Liver (tissue), 9 donors: Measurements from ENCODE around the gene ZBTB38. TPM values are rescaled to one million over a fixed set of nuclear protein-coding genes. Genes with fewer than 3 reads are reported as not detected.

Experiments
- DNase-seq: peaks from one replicate; pipeline ENCODE4 v3.0.0-alpha.2; 2017; ENCODE audit warnings: low spot score
- H3K27ac ChIP-seq, 2 donors: one replicate each; pipeline ENCODE4 v1.7.0; 2013; ENCODE audit warnings: inconsistent platforms in 2 of 2, low read length in 2 of 2, control low read depth in 1 of 2, low read depth in 1 of 2, mild to moderate bottlenecking in 1 of 2
- H3K27me3 ChIP-seq, 4 donors: one replicate each; pipeline versions ENCODE4 v1.6.1 to v1.7.0; 2013; ENCODE audit warnings: low read length in 3 of 4, inconsistent platforms in 1 of 4, mild to moderate bottlenecking in 1 of 4, moderate library complexity in 1 of 4; ENCODE audit not compliant: control insufficient read depth in 4 of 4, insufficient read depth in 4 of 4
- H3K36me3 ChIP-seq, 4 donors: one replicate each; pipeline versions ENCODE4 v1.6.1 to v1.7.0; 2013; ENCODE audit warnings: low read length in 3 of 4, mild to moderate bottlenecking in 3 of 4, low read depth in 1 of 4, moderate library complexity in 1 of 4; ENCODE audit not compliant: control insufficient read depth in 4 of 4, insufficient read depth in 3 of 4
- H3K4me1 ChIP-seq, 4 donors: one replicate each; pipeline versions ENCODE4 v1.6.1 to v1.7.0; 2013; ENCODE audit warnings: low read length in 3 of 4, mild to moderate bottlenecking in 3 of 4, moderate library complexity in 1 of 4; ENCODE audit not compliant: control insufficient read depth in 4 of 4, insufficient read depth in 4 of 4
- H3K4me3 ChIP-seq, 3 donors: one replicate each; pipeline versions ENCODE4 v1.6.1 to v1.7.0; 2013; ENCODE audit warnings: low read length in 3 of 3, control low read depth in 1 of 3, low read depth in 1 of 3, mild to moderate bottlenecking in 1 of 3
- H3K9ac ChIP-seq, 2 donors: one replicate each; pipeline ENCODE4 v1.7.0; 2013; ENCODE audit warnings: low read length in 2 of 2, mild to moderate bottlenecking in 2 of 2, moderate library complexity in 2 of 2, control low read depth in 1 of 2, low read depth in 1 of 2
- H3K9me3 ChIP-seq, 4 donors: one replicate each; pipeline versions ENCODE4 v1.6.1 to v1.7.0; 2013; ENCODE audit warnings: low read length in 3 of 4; ENCODE audit not compliant: control insufficient read depth in 4 of 4
- EGR1 ChIP-seq, 2 donors: IDR thresholded peaks; 2 replicates each; pipeline ENCODE4 v1.6.1; 2016 to 2018; ENCODE audit warnings: antibody characterized with exemption in 2 of 2, low read depth in 2 of 2
- FOXA1 ChIP-seq: IDR thresholded peaks from 2 replicates; pipeline ENCODE4 v1.6.1; 2016; ENCODE audit warnings: antibody characterized with exemption
- FOXA2 ChIP-seq: IDR thresholded peaks from 2 replicates; pipeline ENCODE4 v1.6.1; 2016; ENCODE audit warnings: antibody characterized with exemption
- GABPA ChIP-seq, 2 donors: IDR thresholded peaks in 1 of 2; conservative IDR thresholded peaks in 1 of 2; 2 replicates each; pipeline ENCODE4 v1.6.1; 2016; ENCODE audit warnings: antibody characterized with exemption in 2 of 2, mild to moderate bottlenecking in 1 of 2, moderate library complexity in 1 of 2
- HNF4A ChIP-seq, 2 donors: conservative IDR thresholded peaks; 2 replicates each; pipeline ENCODE4 v1.6.1; 2016; ENCODE audit warnings: antibody characterized with exemption in 2 of 2, mild to moderate bottlenecking in 2 of 2
- HNF4G ChIP-seq: IDR thresholded peaks from 2 replicates; pipeline ENCODE4 v1.6.1; 2016; ENCODE audit warnings: antibody characterized with exemption
- JUND ChIP-seq, 2 donors: IDR thresholded peaks; 2 replicates each; pipeline ENCODE4 v1.6.1; 2016; ENCODE audit warnings: antibody characterized with exemption in 2 of 2
- NR2F2 ChIP-seq: IDR thresholded peaks from 2 replicates; pipeline ENCODE4 v1.6.1; 2016; ENCODE audit warnings: antibody characterized with exemption
- RAD21 ChIP-seq, 2 donors: IDR thresholded peaks; 2 replicates each; pipeline ENCODE4 v1.6.1; 2016; ENCODE audit warnings: antibody characterized with exemption in 2 of 2, mild to moderate bottlenecking in 2 of 2
- RXRA ChIP-seq, 2 donors: IDR thresholded peaks; 2 replicates each; pipeline ENCODE4 v1.6.1; 2017 to 2018; ENCODE audit warnings: antibody characterized with exemption in 2 of 2, mild to moderate bottlenecking in 1 of 2
- SP1 ChIP-seq: IDR thresholded peaks from 2 replicates; pipeline ENCODE4 v1.6.1; 2018; ENCODE audit warnings: antibody characterized with exemption, mild to moderate bottlenecking
- YY1 ChIP-seq: IDR thresholded peaks from 2 replicates; pipeline ENCODE4 v1.6.1; 2016; ENCODE audit warnings: antibody characterized with exemption, mild to moderate bottlenecking
- WGBS: extraction: QIAGEN DNeasy Blood & Tissue Kit; methylation state at CpG from one replicate; pipeline ENCODE4 v1.1.7; 2013; 5-methylcytosine and 5-hydroxymethylcytosine counted together
- polyA plus RNA-seq, 2 donors: library from polyadenylated mRNA; stranded (reverse) in 1 of 2; unstranded in 1 of 2; fragments of 200-250 nt in 1 of 2; fragments of >200 nt in 1 of 2; fragmentation: Nextera tagmentation in 1 of 2; extraction: Ambion mirVana in 1 of 2; gene quantifications; one replicate each; pipeline versions ENCODE4 v1.2.1 to v1.2.3, GENCODE V29; 2013 to 2015
- total RNA-seq, 2 donors: library from RNA; depleted of rRNA; stranded (reverse); fragments of >200 nt; gene quantifications; one replicate each; pipeline ENCODE4 v1.2.3, GENCODE V29; 2014
- TF ChIP-seq, protein P1 (sequence below): IDR thresholded peaks from 2 replicates; pipeline ENCODE4 v1.6.1; 2016; ENCODE audit warnings: antibody characterized with exemption
- TF ChIP-seq, protein P2 (sequence below): IDR thresholded peaks from 2 replicates; pipeline ENCODE4 v1.6.1; 2016; ENCODE audit warnings: antibody characterized with exemption
- TF ChIP-seq, protein P3 (sequence below): fragments of 150-350 bp; IDR thresholded peaks from 2 replicates; pipeline ENCODE4 v1.5.1; 2017; ENCODE audit warnings: improper control_type of control experiment, low read depth, low read length; ENCODE audit not compliant: missing input control
- TF ChIP-seq, protein P4 (sequence below): IDR thresholded peaks from 2 replicates; pipeline ENCODE4 v1.6.1; 2016; ENCODE audit warnings: antibody characterized with exemption, mild to moderate bottlenecking
- TF ChIP-seq, protein P5 (sequence below): IDR thresholded peaks from 2 replicates; pipeline ENCODE4 v1.6.1; 2016; ENCODE audit warnings: antibody characterized with exemption
- donor health status: healthy.
- donor health status: healthy.
- donor health status: healthy.
- donor health status: healthy.
- donor health status: healthy.

The ZBTB38 gene
- total and polyA plus RNA-seq, 4 donors = 9.5 to 57.3 (median 19.5) TPM

DNA sequence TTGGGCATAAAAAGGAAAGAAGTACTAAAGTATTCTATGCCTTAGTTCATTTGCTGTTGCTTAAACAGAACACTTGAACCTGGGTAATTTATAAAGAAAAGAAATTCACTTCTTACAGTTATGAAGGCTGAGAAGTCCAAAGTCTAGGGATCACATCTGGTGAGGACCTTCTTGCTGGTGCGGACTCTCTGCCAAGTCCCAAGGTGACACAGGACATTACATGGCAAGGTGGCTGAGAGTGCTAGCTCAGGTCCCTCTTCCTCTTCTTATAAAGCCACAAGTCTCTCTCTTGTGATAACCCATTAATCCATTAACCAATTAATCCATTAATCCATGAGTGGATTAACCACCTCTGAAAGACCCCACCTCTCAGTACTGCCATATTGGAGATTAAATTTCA, 3.1 kb upstream of the ZBTB38 start:
- no peak overlapping the region for H3K9ac ChIP-seq
- no peak for DNase-seq
- H3K27ac ChIP-seq = no peak overlapping the region
- H3K9me3 ChIP-seq = no peaks in the 10 kb centered on the region
- no peaks in the 10 kb centered on the region for H3K36me3 ChIP-seq
- TF ChIP-seq RAD21 (IDR thresholded peaks at IDR 0.05) (no peak), GABPA (IDR thresholded peaks at IDR 0.05 in 1 of 2, conservative IDR thresholded peaks at IDR 0.05 in 1 of 2) (no peak), JUND (IDR thresholded peaks at IDR 0.05) (no peak), RXRA (IDR thresholded peaks at IDR 0.05) (no peak), EGR1 (IDR thresholded peaks at IDR 0.05; ENCODE audit: low read depth in 2 of 2) (no peak), SP1 (no peak), HNF4G (no peak), FOXA1 (no peak), YY1 (no peak), NR2F2 (no peak)
- TF ChIP-seq, protein P1, sequence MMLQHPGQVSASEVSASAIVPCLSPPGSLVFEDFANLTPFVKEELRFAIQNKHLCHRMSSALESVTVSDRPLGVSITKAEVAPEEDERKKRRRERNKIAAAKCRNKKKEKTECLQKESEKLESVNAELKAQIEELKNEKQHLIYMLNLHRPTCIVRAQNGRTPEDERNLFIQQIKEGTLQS = no peak
- TF ChIP-seq, protein P2, sequence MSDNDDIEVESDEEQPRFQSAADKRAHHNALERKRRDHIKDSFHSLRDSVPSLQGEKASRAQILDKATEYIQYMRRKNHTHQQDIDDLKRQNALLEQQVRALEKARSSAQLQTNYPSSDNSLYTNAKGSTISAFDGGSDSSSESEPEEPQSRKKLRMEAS = no peak
- no peak overlapping the region for H3K4me3 ChIP-seq
- H3K4me1 ChIP-seq = peaks cover 0 to 3% (median 0%) of the 10 kb centered on the region in 4 donors
- no peaks in the 10 kb centered on the region for H3K27me3 ChIP-seq
- WGBS = 98% methylated on average over 1 of the region's 1 CpG

DNA sequence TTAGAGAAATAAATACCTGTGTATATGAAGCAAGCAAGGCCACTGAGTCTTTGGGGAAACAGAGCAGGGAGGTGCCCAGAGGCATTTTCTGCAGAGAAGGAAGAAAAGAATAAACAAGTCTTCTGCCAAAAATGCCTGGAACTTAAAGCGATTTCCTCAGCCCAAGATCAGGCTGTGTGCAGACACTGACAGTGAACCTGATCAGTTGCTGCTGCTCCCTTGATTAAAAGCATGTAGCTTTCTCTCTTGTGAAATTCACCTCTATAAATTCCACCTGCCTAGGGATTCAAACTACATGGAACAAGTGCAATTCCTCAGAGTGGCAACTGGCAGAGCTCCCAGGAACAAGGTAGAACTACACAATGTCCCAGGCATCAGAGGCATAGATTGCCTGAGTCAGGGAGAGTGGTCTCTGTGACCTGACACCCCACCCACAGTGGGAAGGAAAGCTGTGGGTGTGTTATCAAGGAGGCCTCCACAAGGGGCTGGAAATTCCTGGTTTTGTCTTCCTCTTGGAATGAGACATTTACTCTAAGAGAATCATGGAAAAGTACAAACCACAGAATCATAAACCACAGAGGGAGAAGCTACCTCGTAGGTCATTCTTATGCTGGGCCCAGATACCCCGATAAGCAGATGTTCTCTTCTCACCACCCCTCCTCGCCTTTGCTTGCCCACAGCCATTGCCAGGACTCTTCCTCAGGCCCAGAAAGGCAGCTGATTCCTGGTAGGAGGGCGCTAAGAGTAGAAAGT, 1.8 kb upstream of the ZBTB38 start:
- no peaks in the 10 kb centered on the region for H3K36me3 ChIP-seq
- H3K9ac ChIP-seq = no peak overlapping the region
- TF ChIP-seq RXRA (IDR thresholded peaks at IDR 0.05) (no peak), RAD21 (IDR thresholded peaks at IDR 0.05) (peak in 1 of 2 donors; percentile 9), FOXA2 (no peak), JUND (IDR thresholded peaks at IDR 0.05) (no peak), YY1 (no peak), GABPA (IDR thresholded peaks at IDR 0.05 in 1 of 2, conservative IDR thresholded peaks at IDR 0.05 in 1 of 2) (no peak), NR2F2 (no peak), SP1 (peak; percentile 16), FOXA1 (no peak), HNF4A (conservative IDR thresholded peaks at IDR 0.05) (no peak)
- TF ChIP-seq, protein P1 = no peak
- TF ChIP-seq, protein P3, sequence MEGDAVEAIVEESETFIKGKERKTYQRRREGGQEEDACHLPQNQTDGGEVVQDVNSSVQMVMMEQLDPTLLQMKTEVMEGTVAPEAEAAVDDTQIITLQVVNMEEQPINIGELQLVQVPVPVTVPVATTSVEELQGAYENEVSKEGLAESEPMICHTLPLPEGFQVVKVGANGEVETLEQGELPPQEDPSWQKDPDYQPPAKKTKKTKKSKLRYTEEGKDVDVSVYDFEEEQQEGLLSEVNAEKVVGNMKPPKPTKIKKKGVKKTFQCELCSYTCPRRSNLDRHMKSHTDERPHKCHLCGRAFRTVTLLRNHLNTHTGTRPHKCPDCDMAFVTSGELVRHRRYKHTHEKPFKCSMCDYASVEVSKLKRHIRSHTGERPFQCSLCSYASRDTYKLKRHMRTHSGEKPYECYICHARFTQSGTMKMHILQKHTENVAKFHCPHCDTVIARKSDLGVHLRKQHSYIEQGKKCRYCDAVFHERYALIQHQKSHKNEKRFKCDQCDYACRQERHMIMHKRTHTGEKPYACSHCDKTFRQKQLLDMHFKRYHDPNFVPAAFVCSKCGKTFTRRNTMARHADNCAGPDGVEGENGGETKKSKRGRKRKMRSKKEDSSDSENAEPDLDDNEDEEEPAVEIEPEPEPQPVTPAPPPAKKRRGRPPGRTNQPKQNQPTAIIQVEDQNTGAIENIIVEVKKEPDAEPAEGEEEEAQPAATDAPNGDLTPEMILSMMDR = no peak
- TF ChIP-seq, protein P2 = no peak
- TF ChIP-seq, protein P4, sequence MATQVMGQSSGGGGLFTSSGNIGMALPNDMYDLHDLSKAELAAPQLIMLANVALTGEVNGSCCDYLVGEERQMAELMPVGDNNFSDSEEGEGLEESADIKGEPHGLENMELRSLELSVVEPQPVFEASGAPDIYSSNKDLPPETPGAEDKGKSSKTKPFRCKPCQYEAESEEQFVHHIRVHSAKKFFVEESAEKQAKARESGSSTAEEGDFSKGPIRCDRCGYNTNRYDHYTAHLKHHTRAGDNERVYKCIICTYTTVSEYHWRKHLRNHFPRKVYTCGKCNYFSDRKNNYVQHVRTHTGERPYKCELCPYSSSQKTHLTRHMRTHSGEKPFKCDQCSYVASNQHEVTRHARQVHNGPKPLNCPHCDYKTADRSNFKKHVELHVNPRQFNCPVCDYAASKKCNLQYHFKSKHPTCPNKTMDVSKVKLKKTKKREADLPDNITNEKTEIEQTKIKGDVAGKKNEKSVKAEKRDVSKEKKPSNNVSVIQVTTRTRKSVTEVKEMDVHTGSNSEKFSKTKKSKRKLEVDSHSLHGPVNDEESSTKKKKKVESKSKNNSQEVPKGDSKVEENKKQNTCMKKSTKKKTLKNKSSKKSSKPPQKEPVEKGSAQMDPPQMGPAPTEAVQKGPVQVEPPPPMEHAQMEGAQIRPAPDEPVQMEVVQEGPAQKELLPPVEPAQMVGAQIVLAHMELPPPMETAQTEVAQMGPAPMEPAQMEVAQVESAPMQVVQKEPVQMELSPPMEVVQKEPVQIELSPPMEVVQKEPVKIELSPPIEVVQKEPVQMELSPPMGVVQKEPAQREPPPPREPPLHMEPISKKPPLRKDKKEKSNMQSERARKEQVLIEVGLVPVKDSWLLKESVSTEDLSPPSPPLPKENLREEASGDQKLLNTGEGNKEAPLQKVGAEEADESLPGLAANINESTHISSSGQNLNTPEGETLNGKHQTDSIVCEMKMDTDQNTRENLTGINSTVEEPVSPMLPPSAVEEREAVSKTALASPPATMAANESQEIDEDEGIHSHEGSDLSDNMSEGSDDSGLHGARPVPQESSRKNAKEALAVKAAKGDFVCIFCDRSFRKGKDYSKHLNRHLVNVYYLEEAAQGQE = no peak
- TF ChIP-seq, protein P5, sequence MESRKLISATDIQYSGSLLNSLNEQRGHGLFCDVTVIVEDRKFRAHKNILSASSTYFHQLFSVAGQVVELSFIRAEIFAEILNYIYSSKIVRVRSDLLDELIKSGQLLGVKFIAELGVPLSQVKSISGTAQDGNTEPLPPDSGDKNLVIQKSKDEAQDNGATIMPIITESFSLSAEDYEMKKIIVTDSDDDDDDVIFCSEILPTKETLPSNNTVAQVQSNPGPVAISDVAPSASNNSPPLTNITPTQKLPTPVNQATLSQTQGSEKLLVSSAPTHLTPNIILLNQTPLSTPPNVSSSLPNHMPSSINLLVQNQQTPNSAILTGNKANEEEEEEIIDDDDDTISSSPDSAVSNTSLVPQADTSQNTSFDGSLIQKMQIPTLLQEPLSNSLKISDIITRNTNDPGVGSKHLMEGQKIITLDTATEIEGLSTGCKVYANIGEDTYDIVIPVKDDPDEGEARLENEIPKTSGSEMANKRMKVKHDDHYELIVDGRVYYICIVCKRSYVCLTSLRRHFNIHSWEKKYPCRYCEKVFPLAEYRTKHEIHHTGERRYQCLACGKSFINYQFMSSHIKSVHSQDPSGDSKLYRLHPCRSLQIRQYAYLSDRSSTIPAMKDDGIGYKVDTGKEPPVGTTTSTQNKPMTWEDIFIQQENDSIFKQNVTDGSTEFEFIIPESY = no peak
- WGBS = 80% methylated on average over 5 of the region's 5 CpGs
- H3K27ac ChIP-seq = peak overlapping the region; percentile 9 to 47
- no peak for DNase-seq
- no peak overlapping the region for H3K4me3 ChIP-seq
- no peaks in the 10 kb centered on the region for H3K4me1 ChIP-seq
- no peaks in the 10 kb centered on the region for H3K27me3 ChIP-seq
- H3K9me3 ChIP-seq = no peaks in the 10 kb centered on the region
